Measurements from ENCODE around the gene MRPS22. TPM values are rescaled to one million over a fixed set of nuclear protein-coding genes. Genes with fewer than 3 reads are reported as not detected.
A peak's percentile ranks its signal among the peaks of the same experiment; 100 is the strongest.

Gene MRPS22
- total and polyA plus RNA-seq, 9 donors, result 33.0 to 51.6 (median 36.8) TPM

GRCh38 chr3:139317215-139317614, 26.6 kb upstream of the MRPS22 start:
- Histone ChIP-seq H3K27ac (no peak overlapping the region), H3K9me3 (no peaks in the 10 kb centered on the region), H3K4me1 (ENCODE audit: insufficient read depth) (peaks cover 2% of the 10 kb centered on the region), H3K36me3 (no peaks in the 10 kb centered on the region), H3K27me3 (no peaks in the 10 kb centered on the region), H3K4me3 (no peak overlapping the region)
- DNase-seq, result peak in 1 of 5 donors; percentile 8
- no peak for TF ChIP-seq EP300 (IDR thresholded peaks at IDR 0.05)
- no peak for TF ChIP-seq CTCF (IDR thresholded peaks at IDR 0.05)
- no peak for TF ChIP-seq POLR2A (IDR thresholded peaks at IDR 0.05)
- 84 to 86% (median 86%) methylated on average over 6 of the region's 6 CpGs for WGBS, 3 donors
- intact Hi-C loops (cut with DNase I), result no loop called here

- intact Hi-C loops (cut with DNase I), result no loop called here
- no peak for TF ChIP-seq CTCF (IDR thresholded peaks at IDR 0.05)
- 76 to 81% (median 79%) methylated on average over 8 of the region's 8 CpGs for WGBS, 3 donors
- Histone ChIP-seq H3K9me3 (no peaks in the 10 kb centered on the region), H3K4me1 (ENCODE audit: insufficient read depth) (peaks cover 2% of the 10 kb centered on the region), H3K4me3 (no peak overlapping the region), H3K27ac (no peak overlapping the region), H3K36me3 (no peaks in the 10 kb centered on the region), H3K27me3 (no peaks in the 10 kb centered on the region)
- peak in 1 of 5 donors; percentile 27 for DNase-seq
These were observed 26.0 kb upstream of the MRPS22 start for GRCh38 chr3:139317660-139318430.

GRCh38 chr3:139318431-139318816, 25.4 kb upstream of the MRPS22 start:
- Histone ChIP-seq H3K4me1 (ENCODE audit: insufficient read depth) (peaks cover 2% of the 10 kb centered on the region), H3K4me3 (no peak overlapping the region), H3K9me3 (no peaks in the 10 kb centered on the region), H3K36me3 (no peaks in the 10 kb centered on the region), H3K27ac (no peak overlapping the region), H3K27me3 (no peaks in the 10 kb centered on the region)
- 14 to 24% (median 15%) methylated on average over 3 of the region's 3 CpGs for WGBS, 3 donors
- peak in 1 of 5 donors; percentile 47 for DNase-seq
- intact Hi-C loops (cut with DNase I), result no loop called here
- TF ChIP-seq CTCF (IDR thresholded peaks at IDR 0.05), result no peak
- TF ChIP-seq EP300 (IDR thresholded peaks at IDR 0.05), result no peak
- TF ChIP-seq POLR2A (IDR thresholded peaks at IDR 0.05), result no peak

GRCh38 chr3:139318826-139319225, 25.0 kb upstream of the MRPS22 start:
- Histone ChIP-seq H3K27ac (no peak overlapping the region), H3K4me1 (ENCODE audit: insufficient read depth) (peaks cover 2% of the 10 kb centered on the region), H3K27me3 (no peaks in the 10 kb centered on the region), H3K4me3 (no peak overlapping the region), H3K36me3 (no peaks in the 10 kb centered on the region), H3K9me3 (no peaks in the 10 kb centered on the region)
- DNase-seq, result peak in 1 of 5 donors; percentile 26
- intact Hi-C loops (cut with DNase I), result no loop called here
- TF ChIP-seq CTCF (IDR thresholded peaks at IDR 0.05) (no peak), EP300 (IDR thresholded peaks at IDR 0.05) (no peak), POLR2A (IDR thresholded peaks at IDR 0.05) (no peak)
- WGBS, 3 donors, result 82 to 90% (median 88%) methylated on average over 6 of the region's 6 CpGs
